DMS153 (cell line): Measurements from ENCODE around the gene STAG3.

Experiments
- DNase-seq: peaks from one replicate; lab custom pipeline; 2025; lab: John Stamatoyannopoulos, UW

STAG3 gene

DNA sequence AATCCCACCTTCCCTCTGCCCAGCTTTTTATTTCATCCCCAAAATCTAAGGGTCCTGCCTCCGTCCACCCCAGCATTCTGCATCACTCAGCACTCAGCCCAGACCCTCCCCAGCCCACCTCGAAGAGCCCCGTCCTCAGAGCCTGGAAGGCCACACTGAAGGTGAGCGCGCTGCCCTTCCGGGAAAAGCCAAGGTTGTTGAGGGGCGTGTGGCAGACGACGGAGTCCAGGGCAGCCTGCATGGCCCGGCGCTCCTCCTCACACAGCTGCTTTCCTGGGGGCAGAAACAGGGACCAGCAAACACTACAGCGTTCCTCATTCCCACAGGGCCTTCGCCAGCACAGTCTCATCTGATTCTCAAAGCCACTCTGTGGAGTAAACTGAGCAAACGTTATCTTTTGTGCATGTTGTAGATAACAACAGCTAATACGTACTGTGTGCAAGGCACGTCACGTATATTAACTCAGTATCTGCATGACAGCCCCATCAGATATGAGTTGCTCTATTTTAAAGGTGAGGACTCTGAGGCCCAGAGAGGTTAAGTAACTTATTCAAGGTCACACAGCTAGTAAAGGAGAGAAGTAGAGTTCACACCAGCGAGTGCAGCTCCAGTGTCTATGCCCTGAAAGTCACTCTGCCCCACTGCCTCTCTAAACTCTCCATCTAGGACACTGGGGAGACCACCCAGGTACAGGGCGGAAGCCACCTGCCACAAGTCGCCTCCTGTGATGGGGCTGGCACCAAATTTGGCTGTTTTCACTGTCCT, 22.0 kb upstream of the STAG3 start:
- DNase-seq = no peak

DNA sequence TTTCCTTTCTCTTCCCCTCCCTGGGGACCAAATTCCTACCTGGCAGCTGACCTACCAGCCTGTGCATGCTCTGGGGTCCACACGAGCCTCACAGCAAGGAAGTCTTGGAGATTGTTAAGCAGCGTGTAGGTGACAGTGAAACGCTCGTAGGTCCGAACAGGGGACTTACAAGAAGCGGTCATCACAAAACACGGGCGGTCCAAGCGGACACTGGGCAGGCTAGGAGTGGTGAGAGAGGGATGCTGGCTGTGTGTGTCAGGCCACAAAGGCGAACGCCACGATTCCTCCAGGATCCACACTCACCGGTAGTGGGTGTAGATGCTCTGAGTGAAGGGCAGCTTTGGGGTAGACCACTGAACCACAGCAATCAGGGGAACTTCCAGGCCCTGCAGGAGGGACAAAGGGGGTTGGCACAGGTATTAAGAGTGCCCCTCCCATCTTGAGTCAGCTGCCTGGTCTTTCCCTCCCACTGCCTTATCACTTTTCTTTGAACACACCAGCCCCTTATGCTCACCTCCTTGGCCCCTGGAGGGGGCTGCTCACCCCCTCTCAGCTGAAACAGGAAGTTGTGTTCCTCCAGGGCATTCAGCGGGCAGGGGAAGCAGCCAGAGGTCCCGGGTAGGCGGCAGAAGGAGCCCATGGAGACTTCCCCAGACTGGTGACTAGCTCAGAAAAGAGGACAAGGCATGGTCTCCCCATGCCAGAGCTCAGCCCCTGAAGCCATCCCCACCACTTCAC, 21.2 kb upstream of the STAG3 start:
- no peak for DNase-seq

DNA sequence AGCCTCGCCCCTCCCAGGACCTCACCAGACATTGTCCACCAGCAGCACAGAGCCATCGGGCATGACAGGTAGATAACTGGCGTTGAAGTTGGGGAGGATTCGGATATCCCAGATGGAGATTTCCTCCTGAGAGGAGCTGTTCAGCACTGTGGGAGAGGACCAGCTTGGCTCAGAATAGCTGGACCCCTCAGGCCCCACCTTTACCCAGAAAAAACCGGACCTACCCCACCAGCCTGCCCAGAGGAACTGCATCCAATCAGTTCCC, 20.7 kb upstream of the STAG3 start:
- no peak for DNase-seq

DNA sequence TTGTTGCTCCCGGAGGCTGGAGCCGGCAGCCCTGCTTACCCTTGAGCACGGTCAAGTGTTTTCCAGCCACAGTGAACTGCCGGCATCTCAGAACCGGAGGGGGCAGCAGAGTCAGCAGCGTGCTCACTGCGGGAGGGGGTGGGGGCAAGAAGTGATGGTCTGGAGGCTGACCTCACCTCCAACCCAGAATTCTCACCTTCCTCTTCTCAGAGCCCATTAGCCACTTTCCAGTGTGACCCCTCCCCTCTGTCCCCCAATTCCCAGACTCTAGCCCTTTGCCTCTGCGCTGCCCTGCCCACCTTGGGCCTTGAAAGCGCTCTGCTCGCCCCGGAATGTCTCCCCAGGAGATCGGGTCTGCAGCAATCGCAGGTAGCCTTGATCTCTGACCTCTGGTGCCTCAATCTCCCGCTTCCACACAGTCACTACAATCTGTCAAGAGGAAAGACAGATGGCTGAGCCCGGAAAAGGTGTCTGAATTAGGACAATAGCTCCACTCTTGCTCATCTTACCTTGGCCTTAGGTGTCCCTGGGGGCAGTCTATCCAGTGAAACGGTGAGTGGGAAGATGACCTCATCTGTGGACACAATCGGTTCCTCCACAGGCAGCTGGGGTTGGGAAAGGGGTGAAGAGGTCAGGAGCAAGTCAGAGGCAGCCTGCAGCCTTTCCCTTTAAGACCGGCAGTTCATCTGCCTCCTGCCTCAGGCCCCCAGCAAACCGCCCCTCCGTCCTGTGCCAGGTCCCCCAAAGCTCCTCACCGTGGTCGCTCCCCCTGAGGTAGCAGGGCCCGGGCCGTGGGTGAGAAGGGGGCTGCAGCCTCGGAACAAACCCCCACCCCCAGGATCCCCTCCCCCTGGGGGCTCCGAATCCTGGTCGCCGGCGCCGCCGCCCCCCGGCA, 20.1 kb upstream of the STAG3 start:
- DNase-seq = peak; percentile 26

DNA sequence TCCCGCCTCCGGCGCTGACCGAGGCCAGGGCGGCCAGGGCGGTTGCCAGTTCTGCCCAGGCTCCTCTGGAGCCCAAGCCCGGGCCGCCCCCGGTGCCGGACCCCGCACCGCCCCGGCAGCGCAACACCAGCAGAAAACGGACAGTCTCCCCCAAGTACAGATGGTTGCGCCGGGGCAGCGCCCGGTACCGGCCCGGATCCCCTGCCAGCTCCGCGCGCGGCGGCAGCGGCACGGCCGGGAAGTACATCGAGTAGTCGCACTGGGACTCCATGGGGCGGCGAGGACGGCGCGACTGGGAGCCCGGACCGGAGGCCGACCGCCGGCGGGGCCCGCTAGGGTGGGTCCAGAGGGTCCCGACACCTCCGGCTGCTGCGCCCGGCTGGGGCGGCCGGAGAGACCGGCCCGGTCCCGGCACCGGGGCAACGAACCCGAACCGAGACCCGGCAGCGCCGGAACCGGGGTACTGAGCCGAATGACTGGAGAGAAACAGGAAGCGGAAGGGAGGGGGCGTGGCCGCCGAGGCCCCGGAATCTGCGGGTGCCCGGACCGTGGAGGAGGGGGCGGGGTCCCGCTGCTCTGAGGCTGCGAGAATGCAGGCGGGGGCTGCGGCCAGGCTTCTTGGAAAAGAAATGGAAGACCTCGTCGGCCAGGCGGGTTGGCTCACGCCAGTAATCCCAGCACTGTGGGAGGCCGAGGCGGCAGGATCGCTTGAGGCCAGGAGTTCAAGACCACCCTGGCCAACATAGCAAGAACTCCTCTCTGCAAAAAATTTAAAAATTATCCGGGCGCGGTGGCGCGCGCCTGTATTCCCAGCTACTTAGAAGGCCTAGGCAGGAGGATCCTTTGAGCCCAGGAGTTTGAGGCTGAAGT, 19.3 kb upstream of the STAG3 start, which contains the start of gene TRAPPC14:
Gene TRAPPC14 (minus strand): TSS at position 495 of the 870 bp plus-strand sequence. CDS start 224 bp downstream, at position 271.
- DNase-seq = peak; percentile 54

DNA sequence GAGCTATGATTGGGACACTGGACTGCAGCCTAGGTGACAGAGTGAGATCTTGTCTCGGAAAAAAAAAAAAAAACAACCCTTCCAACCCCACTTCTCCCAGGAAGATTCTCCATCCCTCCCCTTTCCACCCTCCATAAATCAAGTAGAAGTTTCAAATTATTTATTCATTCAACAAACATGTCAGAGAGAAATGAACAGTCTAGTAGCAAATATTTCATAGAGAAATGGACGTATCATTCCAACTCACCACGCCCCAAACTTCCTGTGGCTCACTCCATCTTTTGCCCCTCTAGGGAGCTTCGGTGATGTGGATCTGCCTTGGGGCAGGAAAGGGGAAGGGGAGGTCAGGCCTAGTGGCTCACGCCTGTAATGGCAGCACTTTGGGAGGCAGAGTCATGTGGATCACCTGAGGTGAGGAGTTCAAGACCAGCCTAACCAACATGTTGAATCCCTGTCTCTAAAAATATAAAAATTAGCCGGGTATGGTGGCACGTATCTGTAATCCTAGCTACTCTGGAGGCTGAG, 18.6 kb upstream of the STAG3 start:
- no peak for DNase-seq

DNA sequence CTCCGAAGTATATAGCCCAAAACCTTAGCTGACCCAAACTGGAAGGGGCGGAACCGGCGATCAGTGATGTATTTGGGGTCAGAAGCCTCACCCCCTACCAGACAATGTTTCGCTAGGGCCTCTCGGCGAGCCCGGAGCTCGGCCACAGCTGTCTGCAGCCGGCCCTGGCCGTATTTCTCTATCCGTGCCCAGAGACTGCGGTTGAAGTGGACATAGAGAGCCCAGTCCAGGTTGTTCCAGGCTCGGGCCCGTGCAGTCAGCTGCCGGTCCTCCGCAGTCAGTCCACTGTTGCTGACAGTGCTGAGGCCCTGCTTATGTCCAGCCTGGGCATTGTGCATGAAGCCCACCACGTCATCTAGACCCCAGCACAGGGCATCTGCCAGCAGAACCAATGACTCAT, 17.7 kb upstream of the STAG3 start:
- DNase-seq = no peak

DNA sequence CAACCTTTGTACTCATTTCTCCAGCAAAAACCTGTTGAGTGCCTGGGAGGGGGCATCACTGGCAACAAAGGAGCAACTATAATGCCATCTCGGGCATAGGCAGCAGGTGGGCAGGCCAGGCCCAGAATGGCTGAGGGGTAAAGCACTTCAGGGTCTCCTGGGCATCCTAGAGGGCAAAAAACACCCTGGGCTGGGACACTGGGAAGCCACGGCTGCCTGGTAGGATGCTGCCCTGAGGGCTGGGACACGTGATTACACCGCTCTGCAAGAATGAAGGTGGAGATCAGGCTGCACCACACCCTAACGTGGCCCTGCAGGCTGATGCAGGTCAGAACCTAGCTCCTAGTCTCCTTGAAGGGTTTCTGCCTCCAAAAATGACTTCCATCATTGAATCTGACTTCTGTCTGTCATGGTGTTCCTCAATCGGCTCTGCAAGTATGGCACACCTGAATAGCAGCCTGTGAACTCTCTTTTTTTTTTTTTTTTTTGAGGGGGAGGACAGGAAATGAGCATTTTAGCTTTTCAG, 14.6 kb upstream of the STAG3 start:
- DNase-seq = no peak

DNA sequence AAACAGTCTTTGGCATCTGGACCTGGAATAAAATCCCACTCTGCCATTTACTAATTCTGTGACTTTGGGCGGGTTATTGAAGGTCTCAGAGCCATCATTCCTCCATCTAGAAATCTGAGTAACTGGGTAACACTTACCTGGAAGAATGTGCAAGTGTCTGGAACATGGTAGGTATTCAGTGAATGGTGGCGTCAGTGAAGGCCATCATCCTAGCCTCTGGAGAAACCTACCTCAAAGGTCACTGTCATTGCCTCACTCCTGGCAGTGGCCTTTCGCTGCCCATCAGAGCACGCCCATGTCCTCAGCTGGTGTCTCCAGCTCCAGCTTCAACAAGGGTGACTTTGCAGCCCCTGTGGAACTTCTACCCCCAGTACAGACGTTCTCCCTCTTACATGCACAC, 13.8 kb upstream of the STAG3 start:
- no peak for DNase-seq

DNA sequence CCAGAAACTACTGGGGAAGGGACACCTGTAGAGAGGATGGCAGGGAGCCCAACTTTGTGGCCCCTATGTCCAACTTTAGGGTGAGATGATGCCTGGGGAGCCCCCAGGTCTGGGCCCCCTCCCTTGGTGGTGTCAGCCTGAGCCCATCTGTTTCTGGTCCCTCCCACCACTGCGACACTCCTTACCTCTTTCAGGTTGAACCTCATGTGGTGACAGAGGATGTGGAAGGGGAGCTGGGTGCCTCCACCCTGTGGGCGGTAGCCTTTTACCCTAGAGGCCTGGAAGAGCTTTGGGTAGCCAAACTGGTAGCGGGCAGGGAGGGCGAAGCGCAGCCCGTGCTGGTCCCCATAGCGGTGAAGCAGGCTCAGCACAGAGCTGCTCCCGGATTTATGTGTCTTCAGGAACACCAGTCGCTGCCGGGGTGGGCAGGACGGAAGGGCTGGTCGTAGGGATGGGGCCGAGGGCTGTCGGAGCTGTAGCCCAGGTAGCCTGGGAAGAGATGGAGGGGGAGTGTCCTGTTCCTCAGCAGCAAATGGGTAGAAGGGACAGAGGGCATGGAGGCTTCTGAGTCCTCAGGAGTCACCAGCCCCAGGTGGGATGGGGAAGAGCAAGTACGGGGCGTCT, 11.3 kb upstream of the STAG3 start:
- DNase-seq = no peak

DNA sequence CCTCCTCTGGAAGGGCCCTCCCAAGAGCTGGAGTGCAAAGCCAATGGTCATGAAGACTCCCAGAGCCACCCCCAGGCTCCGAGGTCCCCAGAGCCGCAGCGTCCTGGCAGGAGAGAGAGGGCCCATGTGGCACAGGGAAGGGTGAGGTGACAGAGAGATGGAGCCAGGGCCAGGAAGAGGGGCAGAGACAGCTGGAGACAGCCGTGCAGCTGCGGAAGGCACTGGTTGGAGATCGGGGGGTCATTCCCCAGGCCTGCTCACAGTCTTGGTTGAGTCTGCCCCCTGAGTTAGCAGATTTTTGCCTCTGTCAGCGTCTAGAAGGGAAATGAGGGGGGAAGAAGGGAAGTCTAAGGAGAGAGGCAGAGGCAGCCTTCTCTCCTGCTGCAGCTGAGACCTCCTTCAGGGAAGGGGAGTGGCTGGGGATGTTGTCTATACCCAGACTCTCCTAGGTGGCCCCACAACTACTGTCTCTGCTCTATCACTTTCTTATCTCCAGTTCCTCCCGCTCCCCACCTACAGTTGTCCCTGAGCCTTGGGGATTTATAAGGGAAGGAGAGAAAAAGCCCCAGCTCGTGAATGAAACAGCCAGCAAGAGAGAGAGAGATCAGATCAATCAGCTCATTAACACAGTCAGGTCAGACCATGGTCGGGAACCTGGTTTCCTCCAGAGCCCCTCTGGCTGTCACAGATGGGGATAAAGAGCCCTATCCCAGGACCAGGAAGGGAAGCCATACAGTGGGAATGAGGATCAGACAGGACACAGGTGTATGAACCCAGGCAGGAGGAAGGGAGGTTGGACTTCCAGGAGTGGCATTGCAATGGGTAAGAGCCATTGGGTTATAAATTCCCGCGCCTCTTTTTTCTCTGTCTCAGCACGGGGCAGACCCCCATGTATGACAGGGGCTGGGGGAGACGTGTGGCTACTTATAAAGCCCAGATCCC, 10.5 kb upstream of the STAG3 start:
- DNase-seq = no peak

DNA sequence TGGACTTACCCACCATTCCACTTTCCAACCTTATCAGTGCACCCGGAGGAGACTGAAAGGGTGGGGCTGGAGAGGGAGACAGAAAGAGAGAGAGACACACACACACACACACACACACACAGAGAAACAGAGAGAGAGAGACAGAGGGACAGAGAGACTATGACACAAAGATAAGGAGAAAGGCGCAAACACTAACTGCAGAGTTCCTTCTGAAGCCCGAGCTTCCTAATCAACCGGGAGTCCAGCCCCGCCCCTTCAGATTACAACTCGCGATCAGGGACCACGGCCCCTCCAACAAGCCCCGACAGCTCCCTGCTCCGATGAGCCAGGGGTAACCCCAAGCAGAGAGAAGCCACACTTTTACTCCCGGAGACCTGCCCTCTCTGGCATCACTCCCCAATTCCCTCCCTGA, 9.8 kb upstream of the STAG3 start:
- DNase-seq = no peak

DNA sequence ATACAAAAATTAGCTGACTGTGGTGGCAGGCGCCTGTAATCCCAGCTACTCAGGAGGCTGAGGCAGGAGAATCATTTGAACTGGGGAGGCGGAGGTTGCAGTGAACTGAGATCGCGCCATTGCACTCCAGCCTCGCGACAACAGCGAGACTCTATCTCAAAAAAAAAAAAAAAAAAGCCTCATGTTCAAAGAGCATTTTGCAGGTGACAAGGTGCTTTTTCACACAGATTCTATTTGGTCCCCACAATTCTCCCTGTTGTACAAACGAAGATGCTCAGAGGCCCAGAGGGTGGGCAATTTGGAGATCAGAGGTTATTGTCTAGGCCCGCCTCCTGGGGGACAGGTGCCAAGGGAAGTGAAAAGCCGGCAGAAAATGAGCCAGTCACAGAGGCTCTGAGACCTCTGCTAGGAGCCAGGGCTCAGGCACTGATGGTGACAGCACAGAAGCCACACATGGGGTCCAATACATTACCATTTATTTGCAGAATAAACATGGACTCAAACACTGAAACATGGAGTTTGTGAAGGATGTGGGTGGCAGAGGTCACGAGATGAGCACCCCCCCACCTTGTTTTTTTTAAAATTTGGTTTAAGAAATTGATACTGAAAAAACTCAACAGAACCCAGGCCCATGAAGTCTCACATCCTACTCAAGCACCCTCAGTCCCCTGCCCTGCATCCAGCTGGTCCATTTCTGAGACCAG, 8.4 kb upstream of the STAG3 start:
- no peak for DNase-seq

DNA sequence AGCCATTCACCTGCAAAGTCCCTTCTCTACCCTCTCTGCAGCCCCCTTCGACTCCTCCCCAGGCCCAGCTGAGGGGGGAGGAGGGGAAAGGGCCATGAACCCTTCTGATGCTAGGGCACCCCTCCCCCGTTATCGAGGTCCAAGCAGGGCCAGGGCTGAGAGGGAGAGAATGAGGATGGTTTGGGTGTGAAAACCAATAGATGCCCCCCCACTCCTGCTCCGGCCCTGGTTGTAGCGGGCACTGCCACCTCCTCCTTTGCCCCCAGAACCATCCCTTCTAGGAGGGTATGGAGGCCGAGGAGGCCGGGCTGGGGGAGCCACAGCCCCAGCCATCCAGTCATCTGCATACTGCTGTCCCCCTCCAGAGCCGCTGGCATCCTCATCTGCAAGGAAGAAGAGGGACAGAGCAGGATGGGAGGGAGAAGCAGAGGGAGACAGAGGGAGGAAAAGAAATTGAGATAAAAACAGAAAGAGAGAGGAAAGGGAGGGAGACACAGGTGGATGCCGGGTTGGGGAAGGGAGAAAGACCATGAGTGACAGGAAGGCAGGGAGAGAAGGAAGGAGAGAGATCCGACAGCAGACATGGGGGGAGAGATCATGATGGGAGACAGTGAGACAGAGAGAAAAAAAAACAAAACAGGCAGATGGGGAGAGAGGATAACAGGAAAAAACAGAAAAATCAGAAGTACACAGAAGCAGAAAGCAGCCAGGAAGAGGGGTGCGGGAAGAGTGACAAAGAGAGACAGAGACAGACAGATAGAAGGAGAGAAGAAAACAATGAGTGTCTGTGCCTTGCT, 7.4 kb upstream of the STAG3 start:
- no peak for DNase-seq

DNA sequence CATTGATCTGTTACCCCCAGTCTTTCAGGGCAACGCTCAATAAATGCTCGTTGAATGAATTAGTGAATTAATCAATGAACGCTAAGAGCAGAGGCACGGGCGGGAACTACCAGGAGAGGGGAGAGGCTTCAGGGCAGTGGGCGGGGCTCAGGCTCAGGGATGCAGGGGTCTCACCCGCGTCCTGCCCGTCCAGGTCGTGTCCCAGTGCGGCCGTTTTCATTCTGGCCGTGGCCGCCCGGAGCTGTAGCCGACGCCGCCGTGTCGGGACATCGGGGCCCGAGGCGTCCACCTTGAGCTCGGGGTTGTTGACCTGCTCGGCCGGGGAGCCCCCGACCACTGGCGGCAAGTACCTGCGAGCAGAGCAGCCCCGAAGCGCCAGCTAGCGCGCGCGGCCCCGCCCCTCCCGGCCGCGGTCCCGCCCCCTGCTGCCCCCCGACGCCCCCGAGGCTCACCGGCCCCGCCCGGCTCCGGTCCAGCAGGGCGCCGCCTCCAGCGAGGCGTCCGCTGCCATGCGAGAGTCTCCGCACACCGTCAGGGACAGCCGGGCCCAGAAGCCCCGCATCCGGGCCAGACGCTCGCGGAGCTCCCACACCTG, 6.5 kb upstream of the STAG3 start:
- no peak for DNase-seq

DNA sequence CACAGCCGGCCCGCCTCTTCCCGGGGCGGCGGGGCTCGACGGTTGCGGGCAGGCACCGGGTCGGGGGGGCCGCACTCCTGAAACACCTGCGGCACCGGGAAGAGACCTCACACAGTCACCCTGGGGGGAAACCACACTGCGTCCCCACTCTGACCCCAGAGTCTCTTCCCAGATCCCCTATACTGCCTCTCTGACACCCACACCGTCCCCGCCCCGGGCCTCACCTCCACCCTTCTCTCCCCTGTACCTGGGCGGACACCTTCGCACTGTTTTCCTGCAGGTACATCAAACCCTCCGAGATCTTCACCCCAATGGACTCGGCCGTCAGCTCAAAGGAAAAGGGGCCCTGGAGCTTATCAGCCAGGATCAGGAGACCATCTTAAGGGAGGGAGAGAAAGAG, 5.9 kb upstream of the STAG3 start:
- no peak for DNase-seq

DNA sequence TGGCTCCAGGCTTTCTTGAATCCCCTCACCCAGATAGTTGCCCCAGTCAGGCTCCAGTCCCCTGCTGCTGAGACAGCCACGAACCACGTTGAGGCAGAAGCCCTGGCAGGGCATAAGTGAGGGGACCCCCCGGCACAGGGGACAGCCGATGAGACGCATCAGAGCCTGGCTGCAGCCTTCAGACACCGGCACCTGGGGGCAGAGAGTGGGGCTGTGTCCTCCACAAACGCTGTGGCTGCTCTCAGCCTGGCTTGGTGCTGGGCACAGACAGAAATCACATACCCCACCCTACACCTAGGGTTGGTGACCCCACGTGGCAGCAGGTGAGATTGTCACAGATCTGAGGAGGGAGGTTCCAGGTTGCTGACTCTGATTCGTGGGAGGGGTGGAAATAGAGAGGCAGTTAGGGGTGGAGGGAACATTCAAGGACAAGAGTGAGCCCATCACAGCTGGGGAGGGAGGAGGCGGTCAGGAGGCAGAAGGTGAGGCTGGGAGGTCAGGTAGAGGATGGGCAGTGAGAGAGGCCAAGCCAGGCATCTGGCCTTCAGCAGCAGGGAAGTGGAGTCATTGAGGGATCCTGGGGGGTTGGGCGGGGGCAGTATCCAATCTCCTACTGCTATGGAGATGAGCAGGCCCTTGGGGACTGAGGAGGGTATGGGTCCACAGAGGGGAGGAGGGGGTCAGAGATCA, 3.8 kb upstream of the STAG3 start:
- no peak for DNase-seq
